CD4-positive, alpha-beta T cell (primary cell): ENCODE measurements around the gene MAPT. TPM values are rescaled to one million over a fixed set of nuclear protein-coding genes. Genes with fewer than 3 reads are reported as not detected.

Experiments
- ATAC-seq: fragments of 200-7000 bp; cut with Tn5 transposase; one replicate; pipeline ENCODE4 v1.10.0; 2022; ENCODE audit warnings: mild to moderate bottlenecking; ENCODE audit not compliant: poor library complexity
- CTCF ChIA-PET: fragments of 350-600 bp; sonication (Branson Sonifier 250); formaldehyde crosslinking; loops from one replicate; lab custom pipeline; 2021; ENCODE audit warnings: antibody characterized with exemption, inconsistent platforms; lab: Charles Lee
- POLR2A ChIA-PET: fragments of 350-600 bp; sonication (Branson Sonifier 250); formaldehyde crosslinking; loops from one replicate; lab custom pipeline; 2021; ENCODE audit warnings: antibody characterized with exemption, inconsistent platforms; lab: Charles Lee
- DNase-seq, 14 experiments: peaks; one replicate each; pipeline ENCODE4 v3.0.0-alpha.2; 2013 to 2020; ENCODE audit warnings: mixed read lengths in 2 of 14
- H3K27ac ChIP-seq, 2 donors: one replicate each; pipeline versions ENCODE4 v1.5.1 to v1.7.0; 2013; ENCODE audit warnings: low read length in 2 of 2, low read depth in 1 of 2, mild to moderate bottlenecking in 1 of 2
- H3K27me3 ChIP-seq, 2 experiments: 1 replicate in 1 of 2; 2 replicates in 1 of 2; pipeline versions ENCODE4 v1.6.1 to v1.7.0; 2013; ENCODE audit warnings: low read length in 2 of 2, control low read depth in 1 of 2, mild to moderate bottlenecking in 1 of 2, moderate library complexity in 1 of 2; ENCODE audit not compliant: insufficient read depth in 2 of 2, control insufficient read depth in 1 of 2
- H3K36me3 ChIP-seq: one replicate; pipeline ENCODE4 v1.6.1; 2013; ENCODE audit warnings: low read length, control low read depth; ENCODE audit not compliant: insufficient read depth
- H3K4me1 ChIP-seq: one replicate; pipeline ENCODE4 v1.6.1; 2013; ENCODE audit warnings: low read length, control low read depth; ENCODE audit not compliant: insufficient read depth
- H3K4me3 ChIP-seq: one replicate; pipeline ENCODE4 v1.5.1; 2013; ENCODE audit warnings: mild to moderate bottlenecking, low read length, moderate library complexity
- H3K9me3 ChIP-seq, 2 experiments: 1 replicate in 1 of 2; 2 replicates in 1 of 2; pipeline versions ENCODE4 v1.6.1 to v1.7.0; 2013; ENCODE audit warnings: low read length in 2 of 2, mild to moderate bottlenecking in 2 of 2, control low read depth in 1 of 2, moderate library complexity in 1 of 2; ENCODE audit not compliant: control insufficient read depth in 1 of 2, insufficient read depth in 1 of 2
- H3K27ac Mint-ChIP-seq: one replicate; pipeline ENCODE4 v1.8.0; 2020; ENCODE audit warnings: mixed read lengths
- H3K27me3 Mint-ChIP-seq: one replicate; pipeline ENCODE4 v1.8.0; 2021; ENCODE audit warnings: mixed read lengths
- H3K36me3 Mint-ChIP-seq: one replicate; pipeline ENCODE4 v1.8.0; 2021; ENCODE audit warnings: low read depth, mixed read lengths
- H3K4me1 Mint-ChIP-seq: one replicate; pipeline ENCODE4 v1.8.0; 2021; ENCODE audit warnings: low read depth, mixed read lengths
- H3K4me3 Mint-ChIP-seq: one replicate; pipeline ENCODE4 v1.8.0; 2020; ENCODE audit warnings: mild to moderate bottlenecking, mixed read lengths
- H3K9me3 Mint-ChIP-seq: one replicate; pipeline ENCODE4 v1.8.0; 2020; ENCODE audit warnings: mixed read lengths
- intact Hi-C, 2 experiments: fragments of 100-400 bp; cut with DNase I in 1 of 2; cut with micrococcal nuclease in 1 of 2; formaldehyde crosslinking; loops; one replicate each; pipeline versions ENCODE4 v1.15.1 to v1.9.0; 2023 to 2025; cut with DNase I, micrococcal nuclease
- total RNA-seq, 174 experiments: library from RNA in 2 of 174; stranded (reverse) in 2 of 174; gene quantifications; one replicate each; pipeline ENCODE4 v1.2.3 and lab custom pipeline; 2021 to 2026
- TF ChIP-seq, protein P1 (sequence below): fragments of 200-600 bp; IDR thresholded peaks from one replicate; pipeline ENCODE4 v1.8.0; 2022; ENCODE audit warnings: antibody characterized with exemption, mild to moderate bottlenecking

Gene MAPT
- total RNA-seq, 2 experiments from 2014 or later = 0.41 to 0.53 TPM

DNA sequence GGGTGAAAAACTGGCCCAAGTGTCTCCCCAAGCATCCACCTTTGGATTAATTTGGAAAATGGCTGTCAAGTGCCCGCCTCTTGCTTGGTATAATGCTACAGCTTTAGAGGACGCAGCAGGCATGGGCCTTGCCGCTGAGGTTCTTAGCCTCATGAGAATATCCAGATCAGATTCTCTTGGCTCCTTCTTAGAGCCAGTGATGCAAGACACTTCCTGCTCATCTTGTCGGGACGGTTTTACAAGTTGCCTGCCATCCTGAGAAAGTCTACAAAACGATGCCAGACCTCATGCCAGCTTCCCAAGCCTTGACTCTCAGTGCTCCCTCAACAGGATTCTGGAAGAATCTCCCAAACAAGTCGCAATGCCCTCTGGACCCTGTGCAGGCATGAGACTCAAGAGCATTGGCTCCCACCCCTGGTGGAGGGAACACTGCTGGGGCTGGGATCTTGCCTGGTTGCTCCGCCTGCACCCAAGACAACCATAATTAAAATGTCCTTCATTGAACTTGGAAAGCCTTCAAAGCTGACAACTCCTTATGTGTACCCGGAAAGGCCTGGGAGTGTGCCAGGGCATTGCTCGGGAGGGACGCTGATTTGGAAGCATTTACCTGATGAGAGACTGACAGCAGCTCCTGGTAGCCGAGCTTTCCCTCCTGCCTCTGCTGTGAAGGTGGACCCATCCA is 78.9 kb downstream of the MAPT start:
- no peaks in the 10 kb centered on the region for H3K36me3 ChIP-seq
- intact Hi-C loops = no loop called here

DNA sequence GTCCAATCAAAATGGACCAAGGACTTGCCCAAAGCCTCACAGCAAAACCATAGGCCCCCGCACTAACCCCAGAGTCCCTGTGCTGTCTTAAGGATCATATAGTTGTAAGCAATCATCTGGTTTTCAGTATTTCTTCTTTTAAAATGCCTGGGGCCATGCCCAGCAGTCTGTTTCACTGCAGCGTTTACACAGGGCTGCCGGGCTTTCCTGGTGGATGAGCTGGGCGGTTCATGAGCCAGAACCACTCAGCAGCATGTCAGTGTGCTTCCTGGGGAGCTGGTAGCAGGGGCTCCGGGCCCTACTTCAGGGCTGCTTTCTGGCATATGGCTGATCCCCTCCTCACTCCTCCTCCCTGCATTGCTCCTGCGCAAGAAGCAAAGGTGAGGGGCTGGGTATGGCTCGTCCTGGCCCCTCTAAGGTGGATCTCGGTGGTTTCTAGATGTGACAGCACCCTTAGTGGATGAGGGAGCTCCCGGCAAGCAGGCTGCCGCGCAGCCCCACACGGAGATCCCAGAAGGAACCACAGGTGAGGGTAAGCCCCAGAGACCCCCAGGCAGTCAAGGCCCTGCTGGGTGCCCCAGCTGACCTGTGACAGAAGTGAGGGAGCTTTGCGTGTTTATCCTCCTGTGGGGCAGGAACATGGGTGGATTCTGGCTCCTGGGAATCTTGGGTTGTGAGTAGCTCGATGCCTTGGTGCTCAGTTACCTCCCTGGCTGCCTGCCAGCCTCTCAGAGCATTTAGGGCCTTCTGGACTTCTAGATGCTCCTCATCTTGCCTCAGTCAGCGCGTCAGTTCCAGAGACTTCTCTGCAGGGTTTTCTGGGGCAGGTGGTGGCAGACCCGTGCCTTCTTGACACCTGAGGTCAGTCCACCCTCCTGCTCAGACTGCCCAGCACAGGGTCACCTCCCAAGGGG is 79.8 kb downstream of the MAPT start:
- ATAC-seq (no peak), DNase-seq (no peak)
- Mint-ChIP-seq H3K9me3 (peaks cover 2% of the 10 kb centered on the region), H3K27ac (no peak overlapping the region), H3K4me1 (no peaks in the 10 kb centered on the region), H3K36me3 (no peaks in the 10 kb centered on the region), H3K27me3 (peaks cover 14% of the 10 kb centered on the region), H3K4me3 (no peak overlapping the region)
- TF ChIP-seq, protein P1, sequence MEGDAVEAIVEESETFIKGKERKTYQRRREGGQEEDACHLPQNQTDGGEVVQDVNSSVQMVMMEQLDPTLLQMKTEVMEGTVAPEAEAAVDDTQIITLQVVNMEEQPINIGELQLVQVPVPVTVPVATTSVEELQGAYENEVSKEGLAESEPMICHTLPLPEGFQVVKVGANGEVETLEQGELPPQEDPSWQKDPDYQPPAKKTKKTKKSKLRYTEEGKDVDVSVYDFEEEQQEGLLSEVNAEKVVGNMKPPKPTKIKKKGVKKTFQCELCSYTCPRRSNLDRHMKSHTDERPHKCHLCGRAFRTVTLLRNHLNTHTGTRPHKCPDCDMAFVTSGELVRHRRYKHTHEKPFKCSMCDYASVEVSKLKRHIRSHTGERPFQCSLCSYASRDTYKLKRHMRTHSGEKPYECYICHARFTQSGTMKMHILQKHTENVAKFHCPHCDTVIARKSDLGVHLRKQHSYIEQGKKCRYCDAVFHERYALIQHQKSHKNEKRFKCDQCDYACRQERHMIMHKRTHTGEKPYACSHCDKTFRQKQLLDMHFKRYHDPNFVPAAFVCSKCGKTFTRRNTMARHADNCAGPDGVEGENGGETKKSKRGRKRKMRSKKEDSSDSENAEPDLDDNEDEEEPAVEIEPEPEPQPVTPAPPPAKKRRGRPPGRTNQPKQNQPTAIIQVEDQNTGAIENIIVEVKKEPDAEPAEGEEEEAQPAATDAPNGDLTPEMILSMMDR = no peak
- H3K36me3 ChIP-seq = no peaks in the 10 kb centered on the region
- no peak overlapping the region for H3K4me3 ChIP-seq
- CTCF ChIA-PET = no interaction called here
- intact Hi-C loops = no loop called here
- H3K27ac ChIP-seq = no peak overlapping the region
- H3K9me3 ChIP-seq = peaks cover 0 to 7% of the 10 kb centered on the region in 2 experiments
- no peaks in the 10 kb centered on the region for H3K4me1 ChIP-seq
- POLR2A ChIA-PET = no interaction called here
- H3K27me3 ChIP-seq = no peaks in the 10 kb centered on the region

More for the DNA sequence above, 78.9 kb downstream of the MAPT start:
- no peaks in the 10 kb centered on the region for H3K27me3 ChIP-seq
- Mint-ChIP-seq H3K4me3 (no peak overlapping the region), H3K36me3 (no peaks in the 10 kb centered on the region), H3K27ac (no peak overlapping the region), H3K27me3 (peaks cover 19% of the 10 kb centered on the region), H3K4me1 (no peaks in the 10 kb centered on the region), H3K9me3 (peaks cover 2% of the 10 kb centered on the region)
- no peak overlapping the region for H3K27ac ChIP-seq
- CTCF ChIA-PET = no interaction called here
- H3K4me1 ChIP-seq = no peaks in the 10 kb centered on the region
- ATAC-seq (no peak), DNase-seq (no peak)
- POLR2A ChIA-PET = no interaction called here
- no peak overlapping the region for H3K4me3 ChIP-seq
- TF ChIP-seq, protein P1 = no peak
- peaks cover 0 to 7% of the 10 kb centered on the region in 2 experiments for H3K9me3 ChIP-seq

DNA sequence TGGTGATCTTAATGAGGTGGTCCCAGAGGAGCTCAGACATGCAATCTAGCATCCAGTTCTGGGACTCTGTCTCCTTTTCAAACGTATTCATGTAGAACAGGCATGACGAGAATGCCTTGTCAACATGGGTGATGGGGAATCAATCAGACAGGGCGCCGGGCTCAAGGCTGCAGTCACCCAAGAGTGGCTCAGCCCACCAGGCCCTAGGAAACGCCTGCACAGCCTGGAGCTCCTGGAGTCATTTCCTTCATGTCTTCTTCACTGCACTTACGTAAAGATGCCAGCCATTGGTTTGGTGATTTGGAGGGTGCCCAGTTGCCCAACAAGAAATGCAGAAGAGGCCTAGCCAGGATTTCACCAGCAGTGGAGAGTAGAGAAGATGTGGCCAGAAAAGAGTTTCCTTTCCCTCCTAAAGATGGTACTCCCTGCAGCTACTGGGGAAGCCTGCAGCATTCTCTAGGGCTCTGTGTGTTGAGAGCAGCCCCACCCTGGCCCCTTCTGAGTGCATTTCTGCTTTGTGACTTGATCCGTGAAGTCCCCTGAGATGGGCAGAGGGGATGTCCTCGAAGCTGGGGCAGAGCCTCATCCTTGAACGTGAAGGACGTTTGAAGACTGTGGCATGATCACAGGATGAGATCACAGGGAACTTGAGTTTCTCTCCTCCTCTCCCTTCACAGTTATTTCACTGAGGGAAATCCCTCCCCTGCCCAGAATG is 80.7 kb downstream of the MAPT start:
- H3K4me3 Mint-ChIP-seq = no peak overlapping the region
- H3K9me3 Mint-ChIP-seq = peaks cover 2% of the 10 kb centered on the region
- peaks cover 0 to 7% of the 10 kb centered on the region in 2 experiments for H3K9me3 ChIP-seq
- no peak overlapping the region for H3K4me3 ChIP-seq
- no peaks in the 10 kb centered on the region for H3K4me1 ChIP-seq
- H3K27me3 ChIP-seq = no peaks in the 10 kb centered on the region
- H3K27ac ChIP-seq = no peak overlapping the region
- no peaks in the 10 kb centered on the region for H3K36me3 Mint-ChIP-seq
- TF ChIP-seq, protein P1 = no peak
- no peak for DNase-seq
- H3K27me3 Mint-ChIP-seq = peaks cover 9% of the 10 kb centered on the region
- no peaks in the 10 kb centered on the region for H3K4me1 Mint-ChIP-seq
- ATAC-seq = no peak
- intact Hi-C loops = no loop called here
- POLR2A ChIA-PET = no interaction called here
- CTCF ChIA-PET = no interaction called here
- no peak overlapping the region for H3K27ac Mint-ChIP-seq
- no peaks in the 10 kb centered on the region for H3K36me3 ChIP-seq
